Transverse colon (tissue), 4 donors: Measurements from ENCODE around the gene TCEANC. TPM values are rescaled to one million over a fixed set of nuclear protein-coding genes. Genes with fewer than 3 reads are reported as not detected.

Source experiments
- DNase-seq: peaks from one replicate; pipeline ENCODE4 v3.0.0-alpha.2; 2019
- H3K27ac ChIP-seq, 4 donors: fragments of 200-600 bp; sonication (generic); 2 replicates each; pipeline ENCODE4 v1.5.1; 2016 to 2018; ENCODE audit warnings: inconsistent platforms in 4 of 4
- H3K27me3 ChIP-seq: fragments of 200-600 bp; sonication (generic); 2 replicates; pipeline ENCODE4 v1.5.1; 2017; ENCODE audit warnings: inconsistent platforms
- H3K36me3 ChIP-seq, 4 donors: fragments of 200-600 bp; sonication (generic); 2 replicates each; pipeline ENCODE4 v1.5.1; 2017 to 2019; ENCODE audit warnings: inconsistent platforms in 4 of 4
- H3K4me1 ChIP-seq, 4 donors: fragments of 200-600 bp; sonication (generic); 2 replicates each; pipeline ENCODE4 v1.5.1; 2017 to 2020; ENCODE audit warnings: inconsistent platforms in 4 of 4
- H3K4me3 ChIP-seq, 4 donors: fragments of 200-600 bp; sonication (generic); 1 replicate in 1 of 4; 2 replicates in 3 of 4; pipeline versions ENCODE4 v1.5.1 to v1.6.1; 2017 to 2019; ENCODE audit warnings: inconsistent platforms in 4 of 4
- H3K9me3 ChIP-seq, 2 donors: fragments of 200-600 bp; sonication (generic); 2 replicates each; pipeline ENCODE4 v1.5.1; 2017 to 2019; ENCODE audit warnings: inconsistent platforms in 2 of 2
- EP300 ChIP-seq: sonication (generic); formaldehyde crosslinking; IDR thresholded peaks from one replicate; pipeline ENCODE4 v1.6.1; 2017; ENCODE audit warnings: antibody characterized with exemption, low read depth
- POLR2A ChIP-seq: fragments of 450-650 bp; IDR thresholded peaks from one replicate; pipeline ENCODE4 v1.6.1; 2016; ENCODE audit warnings: antibody characterized with exemption, mild to moderate bottlenecking, moderate library complexity
- POLR2AphosphoS5 ChIP-seq, 3 donors: sonication (generic); formaldehyde crosslinking; IDR thresholded peaks; one replicate each; pipeline ENCODE4 v1.6.1; 2016; ENCODE audit warnings: antibody characterized with exemption in 3 of 3
- WGBS, 2 donors: methylation state at CpG; one replicate each; pipeline ENCODE4 v1.1.5; 2018; ENCODE audit warnings: low coverage in 1 of 2; 5-methylcytosine and 5-hydroxymethylcytosine counted together
- in situ Hi-C, 4 donors: fragments of 200-750 bp; cut with MboI; loops; one replicate each; pipeline versions ENCODE4 v1.15.0 to v1.15.1; 2017; ENCODE audit warnings: low sequenced_read_pairs in 3 of 4, low pct_ligation_motif_present in 1 of 4, low pct_unique_long_range_greater_than_20kb in 1 of 4
- intact Hi-C: fragments of 100-400 bp; cut with DNase I; formaldehyde crosslinking; loops from one replicate; pipeline ENCODE4 v1.15.1; 2023; ENCODE audit warnings: low total_unique reads
- total RNA-seq, 4 donors: library from RNA; depleted of rRNA; stranded (reverse); fragments of >200 nt; gene quantifications; one replicate each; pipeline ENCODE4 v1.1.0, GENCODE V29; 2016
- TF ChIP-seq, protein P1 (sequence below), 5 experiments: fragments of 200-600 bp in 3 of 5; fragments of 450-650 bp in 2 of 5; sonication (generic) in 3 of 5; IDR thresholded peaks; 1 replicate in 2 of 5; 2 replicates in 3 of 5; pipeline ENCODE4 v1.5.1; 2016 to 2017; ENCODE audit warnings: antibody characterized with exemption in 5 of 5, inconsistent platforms in 3 of 5, mild to moderate bottlenecking in 2 of 5, moderate library complexity in 1 of 5

TCEANC gene
- total RNA-seq, 4 donors from 2014 or later, result 0.20 to 9.1 (median 3.7) TPM

DNA sequence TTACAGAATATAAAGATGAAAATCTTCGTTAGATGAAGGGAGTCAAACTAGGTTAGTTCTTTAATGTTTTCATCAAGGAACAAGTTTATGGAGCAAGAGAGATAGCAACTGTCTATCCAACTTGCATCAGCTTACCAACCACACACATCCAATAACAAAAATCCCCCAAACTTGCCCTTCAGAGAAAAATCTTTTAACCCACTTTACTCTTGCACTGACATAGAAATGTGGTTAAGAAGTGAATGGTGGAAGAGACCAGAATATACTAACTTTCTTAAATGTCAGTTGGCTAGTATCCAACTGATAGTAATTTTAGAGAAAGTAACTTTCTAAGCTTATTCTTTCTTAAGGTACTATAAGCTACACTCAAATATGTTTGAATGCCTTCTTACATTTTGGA, 34.3 kb downstream of the TCEANC start:
- no peak for TF ChIP-seq POLR2AphosphoS5 (IDR thresholded peaks at IDR 0.05)
- TF ChIP-seq, protein P1, sequence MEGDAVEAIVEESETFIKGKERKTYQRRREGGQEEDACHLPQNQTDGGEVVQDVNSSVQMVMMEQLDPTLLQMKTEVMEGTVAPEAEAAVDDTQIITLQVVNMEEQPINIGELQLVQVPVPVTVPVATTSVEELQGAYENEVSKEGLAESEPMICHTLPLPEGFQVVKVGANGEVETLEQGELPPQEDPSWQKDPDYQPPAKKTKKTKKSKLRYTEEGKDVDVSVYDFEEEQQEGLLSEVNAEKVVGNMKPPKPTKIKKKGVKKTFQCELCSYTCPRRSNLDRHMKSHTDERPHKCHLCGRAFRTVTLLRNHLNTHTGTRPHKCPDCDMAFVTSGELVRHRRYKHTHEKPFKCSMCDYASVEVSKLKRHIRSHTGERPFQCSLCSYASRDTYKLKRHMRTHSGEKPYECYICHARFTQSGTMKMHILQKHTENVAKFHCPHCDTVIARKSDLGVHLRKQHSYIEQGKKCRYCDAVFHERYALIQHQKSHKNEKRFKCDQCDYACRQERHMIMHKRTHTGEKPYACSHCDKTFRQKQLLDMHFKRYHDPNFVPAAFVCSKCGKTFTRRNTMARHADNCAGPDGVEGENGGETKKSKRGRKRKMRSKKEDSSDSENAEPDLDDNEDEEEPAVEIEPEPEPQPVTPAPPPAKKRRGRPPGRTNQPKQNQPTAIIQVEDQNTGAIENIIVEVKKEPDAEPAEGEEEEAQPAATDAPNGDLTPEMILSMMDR (IDR thresholded peaks at IDR 0.05), result no peak
- no peak for TF ChIP-seq EP300
- no peak for TF ChIP-seq POLR2A
- 69 to 80% methylated on average over 1 of the region's 1 CpG for WGBS, 2 donors
- no peaks in the 10 kb centered on the region for H3K36me3 ChIP-seq
- no peak overlapping the region for H3K4me3 ChIP-seq
- no peak overlapping the region for H3K27ac ChIP-seq
- intact Hi-C loops, result no loop called here
- in situ Hi-C loops, result no loop called here
- no peaks in the 10 kb centered on the region for H3K9me3 ChIP-seq
- DNase-seq, result no peak
- H3K4me1 ChIP-seq, result peaks cover 4 to 17% (median 5%) of the 10 kb centered on the region in 4 donors
- H3K27me3 ChIP-seq, result no peaks in the 10 kb centered on the region

DNA sequence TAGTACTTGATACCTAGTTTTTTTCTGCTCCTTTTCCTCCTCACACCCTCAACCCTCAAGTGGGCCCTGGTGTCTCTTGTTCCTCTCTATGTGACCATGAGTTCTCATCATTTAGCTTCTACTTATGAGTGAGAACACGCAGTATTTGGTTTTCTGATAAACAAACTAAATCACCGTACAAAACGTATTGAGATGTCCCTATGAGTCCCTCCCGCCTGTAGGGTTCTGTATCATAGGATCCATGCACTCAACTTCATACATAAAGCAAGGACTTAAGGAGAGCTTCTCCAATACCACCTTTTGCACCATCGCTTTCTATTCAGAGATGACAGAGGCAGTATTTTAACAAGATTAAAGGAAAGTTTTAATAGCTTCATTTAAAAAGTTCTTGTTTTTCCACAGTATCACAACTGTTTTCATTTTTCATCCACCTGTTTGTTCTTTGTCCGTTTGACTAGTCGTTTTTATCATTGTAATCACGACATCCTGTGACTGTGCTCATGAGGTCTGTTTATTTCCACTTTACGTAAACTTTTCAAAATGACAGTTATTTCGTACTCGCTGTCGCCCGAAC, 35.5 kb downstream of the TCEANC start:
- intact Hi-C loops, result no loop called here
- in situ Hi-C loops, result no loop called here
- Histone ChIP-seq H3K36me3 (no peaks in the 10 kb centered on the region), H3K4me3 (peak overlapping the region; percentile 63 to 84 (median 83)), H3K27ac (peak overlapping the region; percentile 89 to 99 (median 96)), H3K27me3 (no peaks in the 10 kb centered on the region), H3K9me3 (no peaks in the 10 kb centered on the region), H3K4me1 (peaks cover 6 to 29% (median 7%) of the 10 kb centered on the region in 4 donors)
- WGBS, 2 donors, result 4 to 13% methylated on average over 5 to 13 of the region's 13 CpGs
- DNase-seq, result no peak
- TF ChIP-seq, protein P1 (IDR thresholded peaks at IDR 0.05), result no peak
- no peak for TF ChIP-seq POLR2A

DNA sequence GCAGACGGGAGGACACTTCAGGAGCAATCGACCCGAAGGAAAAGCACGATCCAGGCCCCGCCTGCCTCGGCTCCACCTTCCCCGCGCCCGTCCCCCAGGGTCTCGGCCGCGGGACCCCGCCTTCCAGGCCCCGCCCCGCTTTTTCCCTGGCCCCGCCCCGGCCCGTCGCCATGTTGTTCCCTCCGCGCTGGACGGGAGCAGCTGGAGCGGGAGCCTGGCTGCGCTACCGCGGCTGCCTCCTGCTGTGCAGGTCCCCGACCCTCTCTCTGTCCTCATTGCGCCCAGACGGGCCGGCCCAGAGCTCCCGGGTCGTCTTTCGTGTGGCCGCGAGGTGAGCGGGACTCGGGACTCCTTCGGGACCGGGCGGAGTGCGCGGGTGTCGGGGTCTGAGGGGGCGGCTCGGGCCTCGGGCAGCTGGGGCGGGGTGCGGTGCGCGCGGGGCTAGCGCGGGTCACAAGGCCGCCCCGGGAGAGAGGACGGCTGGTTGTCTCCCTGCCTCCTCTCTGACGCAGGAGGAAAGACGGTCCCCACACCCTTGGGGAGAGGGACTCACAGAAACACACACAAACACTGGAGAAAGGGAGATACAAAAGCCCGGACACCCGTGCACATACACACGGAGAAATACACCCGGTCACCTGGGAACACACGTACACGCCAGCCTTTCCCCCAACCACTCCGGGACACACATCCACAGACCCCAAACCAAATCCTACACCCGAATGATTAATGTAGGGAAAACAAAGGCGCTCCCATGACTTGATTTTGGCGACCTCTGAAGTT, 36.2 kb downstream of the TCEANC start, which contains the start of gene RAB9A:
Gene RAB9A, plus strand, starts transcription at position 171 of the 783 bp plus-strand sequence. CDS start 19,619 bp downstream, outside the sequence.
- H3K27me3 ChIP-seq, result no peaks in the 10 kb centered on the region
- 0 to 4% methylated on average over 2 to 46 of the region's 68 CpGs for WGBS, 2 donors
- in situ Hi-C loops (no loop called here), intact Hi-C loops (no loop called here)
- peak within 1 kb of the TSS; percentile 89 to 99 (median 96) for H3K27ac ChIP-seq
- DNase-seq, result peak; percentile 91
- H3K4me1 ChIP-seq, result peaks cover 6 to 36% (median 11%) of the 10 kb centered on the region in 4 donors
- no peaks in the 10 kb centered on the region for H3K36me3 ChIP-seq
- peak; percentile 93 to 96 (median 95) for TF ChIP-seq POLR2AphosphoS5 (IDR thresholded peaks at IDR 0.05)
- TF ChIP-seq EP300, result no peak
- TF ChIP-seq POLR2A, result peak; percentile 93
- TF ChIP-seq, protein P1 (IDR thresholded peaks at IDR 0.05), result no peak
- no peaks in the 10 kb centered on the region for H3K9me3 ChIP-seq
- H3K4me3 ChIP-seq, result peak within 1 kb of the TSS; percentile 63 to 84 (median 83)

DNA sequence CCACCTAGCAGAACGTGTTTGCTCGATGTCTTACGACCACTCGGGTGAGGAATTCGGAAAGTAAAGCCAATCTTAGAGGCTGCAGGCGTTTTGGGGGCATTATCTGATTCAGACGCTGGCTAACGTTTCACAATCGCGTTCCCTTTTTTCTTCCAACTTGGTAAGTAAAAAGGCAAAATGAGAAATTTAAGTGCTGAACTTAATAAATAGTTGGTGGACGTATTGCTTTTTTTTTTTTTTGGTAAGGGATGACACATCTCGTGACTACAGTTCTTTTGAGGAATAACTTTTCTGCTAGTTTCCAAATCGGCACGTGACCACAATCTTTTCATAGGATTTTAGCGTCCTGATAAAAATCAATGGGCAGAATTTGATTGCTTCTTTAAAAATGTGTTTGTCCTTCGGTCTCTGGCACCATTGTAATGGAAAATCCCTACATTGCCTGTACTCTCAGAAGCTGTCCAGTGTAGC, 36.8 kb downstream of the TCEANC start:
- peak overlapping the region; percentile 63 to 84 (median 83) for H3K4me3 ChIP-seq
- peaks cover 6 to 42% (median 17%) of the 10 kb centered on the region in 4 donors for H3K4me1 ChIP-seq
- no peaks in the 10 kb centered on the region for H3K36me3 ChIP-seq
- DNase-seq, result no peak
- intact Hi-C loops, result no loop called here
- TF ChIP-seq EP300 (no peak), POLR2AphosphoS5 (IDR thresholded peaks at IDR 0.05) (no peak)
- TF ChIP-seq, protein P1 (IDR thresholded peaks at IDR 0.05), result no peak
- H3K9me3 ChIP-seq, result no peaks in the 10 kb centered on the region
- 2 to 12% methylated on average over 7 to 16 of the region's 16 CpGs for WGBS, 2 donors
- no peaks in the 10 kb centered on the region for H3K27me3 ChIP-seq
- peak overlapping the region; percentile 89 to 99 (median 96) for H3K27ac ChIP-seq
- in situ Hi-C loops, result no loop called here
